ENCODE measurements around the gene DDX5.
"Not testable (repeated sequence)": the region's sequence is repeated elsewhere in the genome, so short reads cannot be mapped to it uniquely, and the experiment has no call there.

DDX5 gene

GRCh38 chr17:64506576-64507412, 705 bp upstream of the DDX5 start, which contains the start of gene CEP95:
CEP95 (plus strand) TSS chr17:64506977; CDS start chr17:64507098, 121 bp downstream.
- no peak for FAIRE-seq

GRCh38 chr17:64505340-64506200, 519 bp downstream of the DDX5 start:
- FAIRE-seq, result no peak

- FAIRE-seq, result no peak
Measured at GRCh38 chr17:64504769-64505339, 1.2 kb downstream of the DDX5 start.

GRCh38 chr17:64503821-64504768, 2.0 kb downstream of the DDX5 start:
- FAIRE-seq, result no peak

GRCh38 chr17:64503341-64503740, 2.7 kb downstream of the DDX5 start:
- FAIRE-seq, result no peak

- FAIRE-seq, result no peak
Measured at GRCh38 chr17:64502809-64503208, 3.3 kb downstream of the DDX5 start.

- no peak for FAIRE-seq
Measured at GRCh38 chr17:64502021-64502420, 4.1 kb downstream of the DDX5 start.

- FAIRE-seq, result no peak
Measured at GRCh38 chr17:64500862-64501765, 5.0 kb downstream of the DDX5 start.

- no peak for FAIRE-seq
Measured at GRCh38 chr17:64500487-64500859, 5.6 kb downstream of the DDX5 start.

- no peak for FAIRE-seq
Measured at GRCh38 chr17:64499805-64500486, 6.1 kb downstream of the DDX5 start.

GRCh38 chr17:64498308-64499203, 7.5 kb downstream of the DDX5 start:
- FAIRE-seq, result no peak

GRCh38 chr17:64497565-64498035, 8.5 kb downstream of the DDX5 start:
- FAIRE-seq, result no peak

- FAIRE-seq, result no peak
Measured at GRCh38 chr17:64496786-64497564, 9.1 kb downstream of the DDX5 start, which contains the start of gene POLG2. POLG2 (minus strand) TSS chr17:64497054; CDS start chr17:64496968, 86 bp downstream.

- FAIRE-seq, result no peak
Measured at GRCh38 chr17:64496348-64496785, 9.7 kb downstream of the DDX5 start.

- not testable (repeated sequence) for FAIRE-seq
Measured at GRCh38 chr17:64495300-64495699, 10.8 kb downstream of the DDX5 start.

- FAIRE-seq, result no peak
Measured at GRCh38 chr17:64494121-64494520, 12.0 kb downstream of the DDX5 start.

GRCh38 chr17:64492481-64493109, 13.5 kb downstream of the DDX5 start:
- no peak for FAIRE-seq

- no peak for FAIRE-seq
Measured at GRCh38 chr17:64491994-64492393, 14.1 kb downstream of the DDX5 start.
